H1 (cell line): ENCODE results near the gene NFIC. TPM values are rescaled to one million over a fixed set of nuclear protein-coding genes. Genes with fewer than 3 reads are reported as not detected.
A peak's percentile ranks its signal among the peaks of the same experiment; 100 is the strongest.

Source experiments
- CTCF ChIA-PET: fragments of 300-600 bp; sonication (Branson Sonifier 250); formaldehyde crosslinking; loops from one replicate; lab custom pipeline; 2021; ENCODE audit not compliant: partially characterized antibody; lab: Charles Lee
- POLR2A ChIA-PET: fragments of 300-600 bp; sonication (Branson Sonifier 250); formaldehyde crosslinking; loops from one replicate; lab custom pipeline; 2021; ENCODE audit warnings: inconsistent platforms; ENCODE audit not compliant: partially characterized antibody; lab: Charles Lee
- DNase-seq, 2 experiments: peaks; one replicate each; pipeline versions ENCODE4 v3.0.0 to v3.0.0-alpha.2; 2010 to 2022; ENCODE audit warnings: low spot score in 2 of 2, low read depth in 1 of 2, mixed read lengths in 1 of 2
- FAIRE-seq: peaks from 2 replicates; lab custom pipeline; 2011; peaks lifted over from hg19 to GRCh38; lab: Jason Lieb, UNC
- H2AFZ ChIP-seq: 2 replicates; pipeline ENCODE4 v1.8.1; 2012; ENCODE audit warnings: low read length, inconsistent platforms
- H2AK5ac ChIP-seq: 2 replicates; pipeline ENCODE4 v1.6.1; 2013; ENCODE audit warnings: low read depth, low read length
- H2BK120ac ChIP-seq: replicated peaks from 2 replicates; pipeline ENCODE3; 2013; ENCODE audit warnings: low read depth, low read length, inconsistent platforms
- H2BK12ac ChIP-seq: 2 replicates; pipeline ENCODE4 v1.6.1; 2013; ENCODE audit warnings: low read depth, low read length
- H2BK15ac ChIP-seq: 2 replicates; pipeline ENCODE4 v1.6.1; 2013; ENCODE audit warnings: low read length
- H2BK20ac ChIP-seq: 2 replicates; pipeline ENCODE4 v1.6.1; 2013; ENCODE audit warnings: low read length
- H2BK5ac ChIP-seq: 2 replicates; pipeline ENCODE4 v1.6.1; 2013; ENCODE audit warnings: low read depth, low read length
- H3K14ac ChIP-seq: 2 replicates; pipeline ENCODE4 v1.6.1; 2013; ENCODE audit warnings: inconsistent platforms; ENCODE audit not compliant: insufficient read length
- H3K18ac ChIP-seq: 2 replicates; pipeline ENCODE4 v1.6.1; 2013; ENCODE audit warnings: low read length; ENCODE audit errors: extremely low read depth
- H3K23ac ChIP-seq: 2 replicates; pipeline ENCODE4 v1.6.1; 2013; ENCODE audit warnings: inconsistent platforms; ENCODE audit not compliant: insufficient read length
- H3K23me2 ChIP-seq: 2 replicates; pipeline ENCODE4 v1.6.1; 2013; ENCODE audit warnings: low read depth, low read length
- H3K27ac ChIP-seq: 2 replicates; pipeline ENCODE4 v1.6.1; 2011; ENCODE audit warnings: low read depth, low read length, inconsistent platforms
- H3K27me3 ChIP-seq, 4 experiments: replicated peaks in 1 of 4; 1 replicate in 1 of 4; 2 replicates in 3 of 4; pipeline versions ENCODE4 v1.6.1 to v1.8.1; 2011 to 2013; ENCODE audit warnings: low read length in 3 of 4, mild to moderate bottlenecking in 3 of 4, inconsistent platforms in 2 of 4, mixed read lengths in 2 of 4, moderate library complexity in 1 of 4; ENCODE audit not compliant: control insufficient read depth in 3 of 4, insufficient read depth in 3 of 4; ENCODE audit errors: extremely low read depth in 1 of 4
- H3K36me3 ChIP-seq, 4 experiments: 2 replicates each; pipeline versions ENCODE4 v1.6.1 to v1.8.1; 2011 to 2013; ENCODE audit warnings: mild to moderate bottlenecking in 4 of 4, low read length in 3 of 4, moderate library complexity in 2 of 4, control low read depth in 1 of 4, inconsistent platforms in 1 of 4; ENCODE audit not compliant: insufficient read depth in 4 of 4, control insufficient read depth in 2 of 4
- H3K4ac ChIP-seq: replicated peaks from 2 replicates; pipeline ENCODE3; 2013; ENCODE audit warnings: low read length, low read depth, mixed read lengths, inconsistent platforms; ENCODE audit not compliant: insufficient read length
- H3K4me1 ChIP-seq, 4 experiments: replicated peaks in 1 of 4; 1 replicate in 1 of 4; 2 replicates in 3 of 4; pipeline versions ENCODE4 v1.6.1 to v1.8.1; 2011 to 2013; ENCODE audit warnings: low read length in 3 of 4, inconsistent platforms in 2 of 4, mixed read lengths in 1 of 4; ENCODE audit not compliant: insufficient read depth in 4 of 4, control insufficient read depth in 3 of 4
- H3K4me2 ChIP-seq, 2 experiments: 2 replicates each; pipeline versions ENCODE4 v1.6.1 to v1.8.1; 2011 to 2013; ENCODE audit warnings: low read depth in 2 of 2, low read length in 2 of 2, control low read depth in 1 of 2, inconsistent platforms in 1 of 2, mild to moderate bottlenecking in 1 of 2; ENCODE audit not compliant: insufficient read depth in 1 of 2
- H3K4me3 ChIP-seq, 4 experiments: fragments of 200-600, 300-600 bp in 1 of 4; sonication (generic), shearing (Covaris generic), sonication (Bioruptor Twin) in 1 of 4; 2 replicates each; pipeline versions ENCODE4 v1.5.1 to v1.8.1; 2011 to 2016; ENCODE audit warnings: low read length in 4 of 4, low read depth in 3 of 4, control low read depth in 2 of 4, inconsistent platforms in 2 of 4, mild to moderate bottlenecking in 2 of 4, mixed read lengths in 1 of 4, moderate library complexity in 1 of 4; ENCODE audit not compliant: insufficient read depth in 2 of 4; ENCODE audit errors: extremely low read depth in 1 of 4
- H3K56ac ChIP-seq: replicated peaks from 2 replicates; pipeline ENCODE3; 2013; ENCODE audit warnings: low read depth, mild to moderate bottlenecking, mixed read lengths, low read length, inconsistent platforms; ENCODE audit not compliant: insufficient read length
- H3K79me1 ChIP-seq: 2 replicates; pipeline ENCODE4 v1.6.1; 2013; ENCODE audit warnings: low read depth, low read length, control low read depth
- H3K79me2 ChIP-seq, 2 experiments: 2 replicates each; pipeline versions ENCODE4 v1.6.1 to v1.8.1; 2012 to 2013; ENCODE audit warnings: low read length in 2 of 2, mild to moderate bottlenecking in 2 of 2, inconsistent platforms in 1 of 2; ENCODE audit not compliant: insufficient read depth in 2 of 2, control insufficient read depth in 1 of 2
- H3K9ac ChIP-seq, 4 experiments: replicated peaks in 1 of 4; 1 replicate in 1 of 4; 2 replicates in 3 of 4; pipeline versions ENCODE4 v1.6.1 to v1.8.1; 2011 to 2013; ENCODE audit warnings: low read depth in 3 of 4, low read length in 3 of 4, control low read depth in 2 of 4, mild to moderate bottlenecking in 2 of 4, moderate library complexity in 2 of 4, inconsistent platforms in 1 of 4; ENCODE audit errors: extremely low read depth in 1 of 4
- H3K9me3 ChIP-seq, 2 experiments: 2 replicates each; pipeline versions ENCODE4 v1.6.1 to v1.8.1; 2012 to 2013; ENCODE audit warnings: mild to moderate bottlenecking in 2 of 2, moderate library complexity in 2 of 2, control low read depth in 1 of 2, inconsistent platforms in 1 of 2, low read depth in 1 of 2, low read length in 1 of 2, mixed read lengths in 1 of 2; ENCODE audit not compliant: insufficient read depth in 2 of 2
- H4K20me1 ChIP-seq, 2 experiments: replicated peaks in 1 of 2; 2 replicates each; pipeline versions ENCODE3 to v1.8.1; 2011 to 2013; ENCODE audit warnings: inconsistent platforms in 2 of 2, low read length in 2 of 2, mild to moderate bottlenecking in 1 of 2; ENCODE audit not compliant: insufficient read depth in 2 of 2, control insufficient read depth in 1 of 2
- H4K5ac ChIP-seq: 2 replicates; pipeline ENCODE4 v1.6.1; 2013; ENCODE audit warnings: low read length, low read depth, mixed read lengths, inconsistent platforms; ENCODE audit not compliant: insufficient read length
- H4K8ac ChIP-seq: 2 replicates; pipeline ENCODE4 v1.8.0; 2013; ENCODE audit warnings: mild to moderate bottlenecking, moderate library complexity, low read length, inconsistent platforms; ENCODE audit not compliant: insufficient read depth; ENCODE audit errors: extremely low read depth
- H4K91ac ChIP-seq: replicated peaks from 2 replicates; pipeline ENCODE3; 2013; ENCODE audit warnings: low read length, mixed read lengths, inconsistent platforms; ENCODE audit not compliant: insufficient read length
- HDAC6 ChIP-seq: IDR thresholded peaks from one replicate; pipeline ENCODE4 v1.7.1; 2012; ENCODE audit warnings: low read depth, mild to moderate bottlenecking, inconsistent platforms, low read length, moderate library complexity
- TAF7 ChIP-seq: optimal IDR thresholded peaks from 2 replicates; pipeline ENCODE3; 2011; ENCODE audit warnings: low read depth, mild to moderate bottlenecking, inconsistent platforms, low read length, moderate library complexity, borderline replicate concordance
- YY1 ChIP-seq: IDR thresholded peaks from 2 replicates; pipeline ENCODE4 v1.6.1; 2011; ENCODE audit warnings: low read depth, mild to moderate bottlenecking, low read length
- WGBS, 2 experiments: shearing (Covaris generic) in 1 of 2; methylation state at CpG; one replicate each; pipeline versions ENCODE4 v1.1.6 to v1.1.7; 2013 to 2015; ENCODE audit warnings: low lambda C conversion rate in 2 of 2, mixed read lengths in 2 of 2, inconsistent platforms in 1 of 2, low coverage in 1 of 2, missing lambda C conversion rate in 1 of 2; ENCODE audit not compliant: insufficient replicate concordance in 2 of 2, insufficient coverage in 1 of 2, insufficient read length in 1 of 2; ENCODE audit errors: extremely low coverage in 1 of 2, missing lambda C conversion rate in 1 of 2; 5-methylcytosine and 5-hydroxymethylcytosine counted together
- polyA plus RNA-seq, 7 experiments: library from polyadenylated mRNA; depleted of rRNA in 3 of 7; stranded (reverse) in 5 of 7; unstranded in 2 of 7; fragments of >200 nt in 5 of 7; fragments of 200-250 nt in 2 of 7; gene quantifications; 1 replicate in 5 of 7; 2 replicates in 1 of 7; 4 replicates in 1 of 7; pipeline versions ENCODE4 v1.2.1 to v1.2.3, GENCODE V29; 2011 to 2013; ENCODE audit warnings: missing spikeins in 2 of 7, mixed read lengths in 2 of 7
- total RNA-seq: library from RNA; stranded (reverse); fragmentation: NEBNext Ultra II Directional; extraction: Animal tissue kit (Norgen Biotek cat#: 25700); gene quantifications from 2 replicates; pipeline ENCODE4 v1.2.1, GENCODE V29; 2021

NFIC gene
- total and polyA plus RNA-seq, 2 of the 8 experiments (the other 6 are each of a cell fraction or from before 2014, with no cell fraction given) = 0.56 to 3.2 TPM

- Histone ChIP-seq H3K27me3 (peaks cover 85 to 94% (median 91%) of the 10 kb centered on the region in 4 experiments), H3K4ac (no peak overlapping the region), H2AK5ac (no peak overlapping the region), H3K9me3 (no peaks in the 10 kb centered on the region; a peak in 1 of 4 replicates), H4K5ac (no peak overlapping the region), H3K4me1 (peaks cover 4 to 9% (median 6%) of the 10 kb centered on the region in 4 experiments), H3K14ac (no peak overlapping the region), H2BK5ac (no peak overlapping the region), H3K36me3 (peaks cover 0 to 13% (median 0%) of the 10 kb centered on the region in 4 experiments; a peak in 1 of 8 replicates), H2BK12ac (no peak overlapping the region), H3K27ac (no peak overlapping the region), H3K23me2 (0 out of 2 replicates have a peak, but pooled peaks cover 3% of the 10 kb centered on the region), H2BK120ac (no peak overlapping the region), H3K23ac (no peak overlapping the region), H3K79me1 (no peaks in the 10 kb centered on the region), H3K4me2 (peak overlapping the region; percentile 12 to 59), H3K79me2 (no peaks in the 10 kb centered on the region), H4K20me1 (peaks cover 10 to 35% of the 10 kb centered on the region in 2 experiments), H3K4me3 (peak overlapping the region in 1 of 4 experiments; percentile 58; a peak in 3 of 8 replicates), H2AFZ (no peak overlapping the region), H3K9ac (no peak overlapping the region), H4K91ac (no peak overlapping the region), H4K8ac (no peak overlapping the region), H3K56ac (no peak overlapping the region), H2BK15ac (no peak overlapping the region), H2BK20ac (no peak overlapping the region), H3K18ac (no peak overlapping the region)
- DNase-seq (no peak), FAIRE-seq (no peak)
- CTCF ChIA-PET = no interaction called here
- POLR2A ChIA-PET = interaction anchor here (0.8 kb wide), 1 partner anchor 10 kb away, joined by 3 read pairs; no protein-coding TSS in a partner anchor
- WGBS, 2 experiments = no CpG with 5 or more reads among the region's 81 CpGs
- TF ChIP-seq HDAC6 = no peak
- no peak for TF ChIP-seq TAF7
- TF ChIP-seq YY1 = peak; percentile 70; the same call in 1 of the 2 replicates
Observed at GRCh38 chr19:3359919-3360420, 6.4 kb upstream of the NFIC start.
